HepG2 (cell line): ENCODE results near the gene CD164L2. TPM values are rescaled to one million over a fixed set of nuclear protein-coding genes. Genes with fewer than 3 reads are reported as not detected.
A peak's percentile ranks its signal among the peaks of the same experiment; 100 is the strongest.

Experiments used
- ATAC-seq: fragments of 200-7000 bp; cut with Tn5 transposase; 3 replicates; pipeline ENCODE4 v1.9.1; 2020; ENCODE audit warnings: mild to moderate bottlenecking, moderate library complexity
- BruUV-seq: library from RNA; stranded (reverse); fragments of 400-500 nt; replicated peaks from 2 replicates; lab custom pipeline; 2021; lab: Mats Ljungman, UMichigan
- CTCF ChIA-PET: fragments of 300-600 bp; formaldehyde crosslinking; extraction: SDS; loops from one replicate; lab custom pipeline; 2021; ENCODE audit warnings: low total read pairs, inconsistent platforms, low intra/inter-chr PET ratio; lab: Yijun Ruan, JAX
- POLR2A ChIA-PET: fragments of 350-600 bp; sonication (Branson Sonifier 250); formaldehyde crosslinking; loops from one replicate; lab custom pipeline; 2020; ENCODE audit warnings: antibody characterized with exemption, inconsistent platforms; lab: Yijun Ruan, JAX
- DNase-seq: peaks from one replicate; pipeline ENCODE4 v3.0.0-alpha.2; 2015; ENCODE audit warnings: low spot score
- FAIRE-seq: peaks from 3 replicates; lab custom pipeline; 2011; peaks lifted over from hg19 to GRCh38; lab: Jason Lieb, UNC
- H2AFZ ChIP-seq: one replicate; pipeline ENCODE4 v1.6.1; 2011; ENCODE audit warnings: low read length, inconsistent platforms
- H3K27ac ChIP-seq: fragments of 300-600 bp; 3 replicates; pipeline ENCODE4 v1.8.0; 2011; ENCODE audit warnings: mixed run types, mild to moderate bottlenecking, mixed read lengths, low read length, inconsistent platforms; ENCODE audit not compliant: insufficient read depth; ENCODE audit errors: extremely low read length
- H3K27me3 ChIP-seq, 2 experiments: fragments of 200-600 bp in 1 of 2; 2 replicates in 1 of 2; 3 replicates in 1 of 2; pipeline versions ENCODE4 v1.6.0 to v1.8.0; 2011; ENCODE audit warnings: low read length in 2 of 2, mild to moderate bottlenecking in 2 of 2, moderate library complexity in 2 of 2, inconsistent platforms in 1 of 2; ENCODE audit not compliant: insufficient read depth in 2 of 2, control insufficient read depth in 1 of 2
- H3K36me3 ChIP-seq, 2 experiments: fragments of 200-600 bp in 1 of 2; replicated peaks in 1 of 2; 2 replicates in 1 of 2; 3 replicates in 1 of 2; pipeline versions ENCODE4 v1.5.1 to v1.8.0; 2011; ENCODE audit warnings: low read length in 2 of 2, inconsistent platforms in 1 of 2; ENCODE audit not compliant: insufficient read depth in 2 of 2, control insufficient read depth in 1 of 2
- H3K4me1 ChIP-seq: 2 replicates; pipeline ENCODE4 v1.5.1; 2012; ENCODE audit warnings: low read length, inconsistent platforms; ENCODE audit not compliant: insufficient read depth
- H3K4me2 ChIP-seq: 2 replicates; pipeline ENCODE4 v1.6.0; 2011; ENCODE audit warnings: low read depth, low read length, inconsistent platforms
- H3K4me3 ChIP-seq, 3 experiments: fragments of 200-600 bp in 1 of 3; sonication (generic), shearing (Covaris generic) in 1 of 3; replicated peaks in 1 of 3; 2 replicates each; pipeline ENCODE4 v1.5.1; 2011 to 2016; ENCODE audit warnings: low read length in 3 of 3, inconsistent platforms in 2 of 3, low read depth in 2 of 3, mild to moderate bottlenecking in 2 of 3, control low read depth in 1 of 3, mixed read lengths in 1 of 3; ENCODE audit not compliant: insufficient read depth in 1 of 3
- H3K79me2 ChIP-seq: one replicate; pipeline ENCODE4 v1.6.1; 2011; ENCODE audit warnings: low read length, inconsistent platforms; ENCODE audit not compliant: insufficient read depth
- H3K9ac ChIP-seq: 2 replicates; pipeline ENCODE4 v1.6.0; 2011; ENCODE audit warnings: mild to moderate bottlenecking, low read depth, low read length, inconsistent platforms; ENCODE audit not compliant: insufficient read depth
- H3K9me3 ChIP-seq: 2 replicates; pipeline ENCODE4 v1.5.1; 2012; ENCODE audit warnings: mild to moderate bottlenecking, low read length
- H4K20me1 ChIP-seq: 2 replicates; pipeline ENCODE4 v1.6.0; 2011; ENCODE audit warnings: inconsistent platforms, mild to moderate bottlenecking, low read length, moderate library complexity; ENCODE audit not compliant: insufficient read depth
- CREB1 ChIP-seq, 2 experiments: fragments of 450-650 bp in 1 of 2; IDR thresholded peaks; 2 replicates each; pipeline ENCODE4 v1.6.1; 2016 to 2017; ENCODE audit warnings: control low read depth in 1 of 2, mild to moderate bottlenecking in 1 of 2, missing compliant biosample characterization in 1 of 2, missing genetic modification characterization in 1 of 2
- GFI1 ChIP-seq: sonication (generic); formaldehyde crosslinking; IDR thresholded peaks from 2 replicates; pipeline ENCODE4 v1.5.0; 2020; ENCODE audit warnings: missing genetic modification reagents, mild to moderate bottlenecking, borderline replicate concordance
- GTF2F1 ChIP-seq: fragments of 150-350 bp; IDR thresholded peaks from 2 replicates; pipeline ENCODE4 v1.6.1; 2014; ENCODE audit warnings: low read length
- GTF3A ChIP-seq: sonication (generic); formaldehyde crosslinking; conservative IDR thresholded peaks from 2 replicates; pipeline ENCODE4 v1.4.0; 2020; ENCODE audit warnings: mild to moderate bottlenecking, missing genetic modification reagents
- GZF1 ChIP-seq: sonication (generic); formaldehyde crosslinking; IDR thresholded peaks from 2 replicates; pipeline ENCODE4 v1.5.1; 2020; ENCODE audit warnings: mild to moderate bottlenecking, missing genetic modification reagents
- MXD1 ChIP-seq: sonication (generic); formaldehyde crosslinking; IDR thresholded peaks from 2 replicates; pipeline ENCODE4 v1.4.0; 2020; ENCODE audit warnings: mild to moderate bottlenecking, missing genetic modification reagents
- MYC ChIP-seq: sonication (generic); formaldehyde crosslinking; IDR thresholded peaks from 2 replicates; pipeline ENCODE4 v1.9.0; 2021; ENCODE audit warnings: missing genetic modification reagents, borderline replicate concordance
- ZBTB38 ChIP-seq: sonication (generic); formaldehyde crosslinking; IDR thresholded peaks from 2 replicates; pipeline ENCODE4 v1.5.1; 2020; ENCODE audit warnings: mild to moderate bottlenecking, missing genetic modification reagents
- ZBTB42 ChIP-seq: sonication (generic); formaldehyde crosslinking; IDR thresholded peaks from 2 replicates; pipeline ENCODE4 v1.5.0; 2020; ENCODE audit warnings: mild to moderate bottlenecking, missing genetic modification reagents
- ZMYM2 ChIP-seq: sonication (generic); formaldehyde crosslinking; IDR thresholded peaks from 2 replicates; pipeline ENCODE4 v1.8.0; 2022; ENCODE audit warnings: mild to moderate bottlenecking, missing genetic modification reagents
- ZNF879 ChIP-seq: sonication (generic); formaldehyde crosslinking; IDR thresholded peaks from 2 replicates; pipeline ENCODE4 v1.8.1; 2023; ENCODE audit warnings: missing genetic modification reagents
- ZSCAN20 ChIP-seq: sonication (generic); formaldehyde crosslinking; IDR thresholded peaks from 2 replicates; pipeline ENCODE4 v1.4.0; 2020; ENCODE audit warnings: missing genetic modification reagents, mild to moderate bottlenecking, borderline replicate concordance
- WGBS: methylation state at CpG from one replicate; pipeline ENCODE4 v1.1.6; 2017; ENCODE audit warnings: low lambda C conversion rate; 5-methylcytosine and 5-hydroxymethylcytosine counted together
- in situ Hi-C: cut with HindIII; loops from 2 replicates; pipeline ENCODE4 v1.10.0; 2017; ENCODE audit warnings: low pct_unique_long_range_greater_than_20kb; ENCODE audit not compliant: extremely low pct_ligation_motif_present
- intact Hi-C: fragments of 100-400 bp; cut with micrococcal nuclease; formaldehyde crosslinking; loops from one replicate; pipeline ENCODE4 v1.10.0; 2022; ENCODE audit not compliant: unreplicated experiment
- polyA plus RNA-seq, 8 experiments: library from polyadenylated mRNA; depleted of rRNA in 3 of 8; stranded (reverse) in 7 of 8; unstranded in 1 of 8; fragments of >200 nt; fragmentation: Illumina TruSeq in 4 of 8; extraction: Trizol in 4 of 8; gene quantifications; 2 replicates each; pipeline versions ENCODE4 v1.2.1 to v1.2.3, GENCODE V29; 2011 to 2016; ENCODE audit warnings: low read depth in 4 of 8, missing spikeins in 1 of 8, mixed read lengths in 1 of 8; ENCODE audit not compliant: insufficient read depth in 1 of 8
- total RNA-seq, 5 experiments: library from RNA; depleted of rRNA; stranded (reverse); fragments of >200 nt; fragmentation: Illumina TruSeq; extraction: Trizol; gene quantifications; 2 replicates each; pipeline ENCODE4 v1.2.3, GENCODE V29; 2016; ENCODE audit warnings: low read depth in 1 of 5
- TF ChIP-seq, protein P1 (sequence below): sonication (generic); formaldehyde crosslinking; IDR thresholded peaks from 2 replicates; pipeline ENCODE4 v1.4.0; 2020; ENCODE audit warnings: missing genetic modification reagents
- TF ChIP-seq, protein P2 (sequence below): sonication (generic); formaldehyde crosslinking; IDR thresholded peaks from 2 replicates; pipeline ENCODE4 v1.4.0; 2020; ENCODE audit warnings: mild to moderate bottlenecking, missing genetic modification reagents
- TF ChIP-seq, protein P3 (sequence below): sonication (generic); formaldehyde crosslinking; IDR thresholded peaks from 2 replicates; pipeline ENCODE4; 2020; ENCODE audit warnings: missing genetic modification reagents, mild to moderate bottlenecking, borderline replicate concordance

CD164L2 gene
- total and polyA plus RNA-seq, 2 of the 13 experiments (the other 11 are each of a cell fraction or from before 2014, with no cell fraction given) = not detected

DNA sequence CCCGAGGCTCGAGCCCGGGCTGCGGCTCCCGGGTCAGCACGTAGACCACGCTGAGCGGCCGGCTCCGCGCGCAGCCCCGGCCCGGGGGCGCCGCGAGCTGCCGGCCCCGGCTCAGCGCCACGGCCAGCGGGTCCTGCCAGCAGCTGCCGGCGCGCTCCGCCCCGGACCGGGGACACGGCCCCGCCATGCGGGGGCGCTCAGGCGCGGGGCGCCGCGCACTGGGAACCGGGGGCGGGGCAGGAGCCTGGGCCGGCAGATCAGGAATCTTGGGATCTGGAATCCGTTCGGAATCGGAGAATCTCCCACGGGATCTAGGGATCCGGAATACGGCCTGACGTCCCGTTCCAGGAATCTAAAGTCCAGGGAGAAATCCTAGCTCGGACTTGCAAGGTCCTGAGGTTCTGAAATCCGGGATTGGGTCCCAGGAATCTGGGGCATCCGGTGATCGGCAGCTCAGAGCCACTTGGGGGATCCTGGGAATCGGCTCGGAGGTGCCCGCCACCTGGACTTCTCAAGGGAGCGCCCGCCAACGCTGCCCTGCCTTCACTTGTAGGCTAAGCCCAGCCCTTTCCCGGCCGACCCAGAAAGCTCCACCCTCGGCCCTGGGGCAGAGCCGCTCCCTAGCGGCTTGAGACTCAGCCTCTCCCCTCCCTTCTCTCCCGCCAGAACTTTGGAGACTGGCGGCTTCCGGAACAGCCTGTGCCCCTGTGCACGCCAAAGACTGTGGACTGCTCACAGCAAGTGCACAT is 16.5 kb downstream of the CD164L2 start, which contains the start of gene MAP3K6:
Gene MAP3K6, minus strand, starts transcription at position 551 of the 749 bp plus-strand sequence. Its CDS starts 364 bp downstream, at position 187.
- FAIRE-seq = peak; percentile 26
- peak; percentile 72 for ATAC-seq
- TF ChIP-seq GTF2F1 (no peak), ZNF879 (CRISPR knock-in tag) (no peak), ZSCAN20 (CRISPR knock-in tag) (no peak), ZMYM2 (no peak), ZBTB42 (CRISPR knock-in tag) (peak; percentile 55; the same call in 1 of the 2 replicates), MYC (CRISPR knock-in tag) (0 out of 2 replicates have a peak, but pooled peaks have one; percentile 31), GTF3A (no peak), GFI1 (peak; percentile 53; the same call in 1 of the 2 replicates), MXD1 (0 out of 2 replicates have a peak, but pooled peaks have one; percentile 23), ZBTB38 (CRISPR knock-in tag) (0 out of 2 replicates have a peak, but pooled peaks have one; percentile 14), CREB1 (IDR thresholded peaks at IDR 0.05) (no peak), CREB1 (CRISPR knock-in tag; IDR thresholded peaks at IDR 0.05) (no peak), GZF1 (CRISPR knock-in tag) (no peak)
- TF ChIP-seq, protein P1, sequence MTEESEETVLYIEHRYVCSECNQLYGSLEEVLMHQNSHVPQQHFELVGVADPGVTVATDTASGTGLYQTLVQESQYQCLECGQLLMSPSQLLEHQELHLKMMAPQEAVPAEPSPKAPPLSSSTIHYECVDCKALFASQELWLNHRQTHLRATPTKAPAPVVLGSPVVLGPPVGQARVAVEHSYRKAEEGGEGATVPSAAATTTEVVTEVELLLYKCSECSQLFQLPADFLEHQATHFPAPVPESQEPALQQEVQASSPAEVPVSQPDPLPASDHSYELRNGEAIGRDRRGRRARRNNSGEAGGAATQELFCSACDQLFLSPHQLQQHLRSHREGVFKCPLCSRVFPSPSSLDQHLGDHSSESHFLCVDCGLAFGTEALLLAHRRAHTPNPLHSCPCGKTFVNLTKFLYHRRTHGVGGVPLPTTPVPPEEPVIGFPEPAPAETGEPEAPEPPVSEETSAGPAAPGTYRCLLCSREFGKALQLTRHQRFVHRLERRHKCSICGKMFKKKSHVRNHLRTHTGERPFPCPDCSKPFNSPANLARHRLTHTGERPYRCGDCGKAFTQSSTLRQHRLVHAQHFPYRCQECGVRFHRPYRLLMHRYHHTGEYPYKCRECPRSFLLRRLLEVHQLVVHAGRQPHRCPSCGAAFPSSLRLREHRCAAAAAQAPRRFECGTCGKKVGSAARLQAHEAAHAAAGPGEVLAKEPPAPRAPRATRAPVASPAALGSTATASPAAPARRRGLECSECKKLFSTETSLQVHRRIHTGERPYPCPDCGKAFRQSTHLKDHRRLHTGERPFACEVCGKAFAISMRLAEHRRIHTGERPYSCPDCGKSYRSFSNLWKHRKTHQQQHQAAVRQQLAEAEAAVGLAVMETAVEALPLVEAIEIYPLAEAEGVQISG (CRISPR knock-in tag) = peak; percentile 28; the same call in 1 of the 2 replicates
- TF ChIP-seq, protein P2, sequence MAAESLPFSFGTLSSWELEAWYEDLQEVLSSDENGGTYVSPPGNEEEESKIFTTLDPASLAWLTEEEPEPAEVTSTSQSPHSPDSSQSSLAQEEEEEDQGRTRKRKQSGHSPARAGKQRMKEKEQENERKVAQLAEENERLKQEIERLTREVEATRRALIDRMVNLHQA = no peak
- TF ChIP-seq, protein P3, sequence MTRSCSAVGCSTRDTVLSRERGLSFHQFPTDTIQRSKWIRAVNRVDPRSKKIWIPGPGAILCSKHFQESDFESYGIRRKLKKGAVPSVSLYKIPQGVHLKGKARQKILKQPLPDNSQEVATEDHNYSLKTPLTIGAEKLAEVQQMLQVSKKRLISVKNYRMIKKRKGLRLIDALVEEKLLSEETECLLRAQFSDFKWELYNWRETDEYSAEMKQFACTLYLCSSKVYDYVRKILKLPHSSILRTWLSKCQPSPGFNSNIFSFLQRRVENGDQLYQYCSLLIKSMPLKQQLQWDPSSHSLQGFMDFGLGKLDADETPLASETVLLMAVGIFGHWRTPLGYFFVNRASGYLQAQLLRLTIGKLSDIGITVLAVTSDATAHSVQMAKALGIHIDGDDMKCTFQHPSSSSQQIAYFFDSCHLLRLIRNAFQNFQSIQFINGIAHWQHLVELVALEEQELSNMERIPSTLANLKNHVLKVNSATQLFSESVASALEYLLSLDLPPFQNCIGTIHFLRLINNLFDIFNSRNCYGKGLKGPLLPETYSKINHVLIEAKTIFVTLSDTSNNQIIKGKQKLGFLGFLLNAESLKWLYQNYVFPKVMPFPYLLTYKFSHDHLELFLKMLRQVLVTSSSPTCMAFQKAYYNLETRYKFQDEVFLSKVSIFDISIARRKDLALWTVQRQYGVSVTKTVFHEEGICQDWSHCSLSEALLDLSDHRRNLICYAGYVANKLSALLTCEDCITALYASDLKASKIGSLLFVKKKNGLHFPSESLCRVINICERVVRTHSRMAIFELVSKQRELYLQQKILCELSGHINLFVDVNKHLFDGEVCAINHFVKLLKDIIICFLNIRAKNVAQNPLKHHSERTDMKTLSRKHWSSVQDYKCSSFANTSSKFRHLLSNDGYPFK (CRISPR knock-in tag) = no peak

More for the DNA sequence above, 16.5 kb downstream of the CD164L2 start, which contains the start of gene MAP3K6:
- in situ Hi-C loops (no loop called here), intact Hi-C loops (no loop called here)
- Histone ChIP-seq H2AFZ (peak within 1 kb of the TSS; percentile 91), H3K4me2 (peak within 1 kb of the TSS; percentile 84), H3K4me1 (peaks cover 27% of the 10 kb centered on the region), H3K27me3 (peaks cover 3 to 16% of the 10 kb centered on the region in 2 experiments; a peak in 3 of 5 replicates), H3K9me3 (no peaks in the 10 kb centered on the region), H3K27ac (peak within 1 kb of the TSS; percentile 33), H3K79me2 (no peaks in the 10 kb centered on the region), H3K4me3 (peak within 1 kb of the TSS; percentile 64 to 84 (median 84)), H4K20me1 (no peaks in the 10 kb centered on the region), H3K9ac (peak within 1 kb of the TSS; percentile 66), H3K36me3 (no peaks in the 10 kb centered on the region)
- CTCF ChIA-PET = interaction anchor here (1.1 kb wide), 1 partner anchor 21 kb away, joined by 3 read pairs; no protein-coding TSS in a partner anchor
- no peak for DNase-seq
- POLR2A ChIA-PET = interaction anchor here (0.8 to 3.2 kb wide), 9 partner anchors 15 to 407 kb away, joined by 3 to 20 read pairs (median 6); partner anchors contain the start of genes FAM76A, IFI6, SLC9A1 and STX12
- no TSS peak for BruUV-seq
- WGBS = 0% methylated on average over 2 of the region's 67 CpGs
